Measurements from ENCODE around the gene DOCK8.
"Not testable (repeated sequence)": the region's sequence is repeated elsewhere in the genome, so short reads cannot be mapped to it uniquely, and the experiment has no call there.

The DOCK8 gene

DNA sequence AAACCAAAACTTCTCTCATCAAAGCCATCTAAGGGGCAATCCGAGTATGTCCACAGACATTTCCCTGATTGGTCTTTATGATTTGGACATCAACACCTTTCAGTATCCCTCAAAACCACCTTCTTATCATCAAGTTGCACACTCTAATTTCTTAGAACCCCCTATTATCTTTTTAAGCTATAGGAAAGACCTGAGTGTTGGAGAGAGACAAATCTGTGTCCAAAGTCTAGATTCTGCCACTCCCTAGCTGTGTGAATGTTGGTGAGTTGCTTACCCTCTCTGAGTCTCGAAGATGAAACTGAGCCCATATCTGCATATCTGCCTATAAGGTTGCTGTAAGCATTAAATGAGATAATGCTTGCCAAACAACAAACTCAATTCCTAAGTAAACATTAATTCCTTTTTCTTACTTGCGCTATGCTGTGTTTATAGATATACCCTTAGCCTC lies 159.1 kb downstream of the DOCK8 start:
- DNase-seq: no peak

DNA sequence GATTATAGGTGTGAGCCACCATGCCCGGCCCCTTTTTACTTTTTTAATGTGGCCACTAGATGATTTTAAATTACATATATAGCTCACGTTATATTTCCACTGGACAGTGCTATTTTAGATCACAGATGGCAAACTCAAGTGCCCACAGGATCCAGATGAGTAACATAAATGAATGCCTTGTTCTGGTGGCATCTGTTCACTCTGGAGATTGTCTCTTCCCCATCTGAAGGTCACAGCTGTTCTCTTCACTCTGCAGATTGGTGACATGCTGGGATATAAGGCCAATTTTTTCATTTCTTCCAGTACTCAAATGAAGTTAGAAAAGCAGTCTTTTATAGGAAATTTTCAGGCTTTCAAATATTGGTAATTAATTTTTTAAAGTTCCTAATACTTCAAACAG lies 160.1 kb downstream of the DOCK8 start:
- DNase-seq: no peak

GRCh38 chr9:376115-376514 lies 161.4 kb downstream of the DOCK8 start:
- no peak for DNase-seq

GRCh38 chr9:378263-378662 lies 163.6 kb downstream of the DOCK8 start:
- no peak for DNase-seq

- DNase-seq: no peak
Measured at GRCh38 chr9:382383-382782, 167.7 kb downstream of the DOCK8 start.

DNA sequence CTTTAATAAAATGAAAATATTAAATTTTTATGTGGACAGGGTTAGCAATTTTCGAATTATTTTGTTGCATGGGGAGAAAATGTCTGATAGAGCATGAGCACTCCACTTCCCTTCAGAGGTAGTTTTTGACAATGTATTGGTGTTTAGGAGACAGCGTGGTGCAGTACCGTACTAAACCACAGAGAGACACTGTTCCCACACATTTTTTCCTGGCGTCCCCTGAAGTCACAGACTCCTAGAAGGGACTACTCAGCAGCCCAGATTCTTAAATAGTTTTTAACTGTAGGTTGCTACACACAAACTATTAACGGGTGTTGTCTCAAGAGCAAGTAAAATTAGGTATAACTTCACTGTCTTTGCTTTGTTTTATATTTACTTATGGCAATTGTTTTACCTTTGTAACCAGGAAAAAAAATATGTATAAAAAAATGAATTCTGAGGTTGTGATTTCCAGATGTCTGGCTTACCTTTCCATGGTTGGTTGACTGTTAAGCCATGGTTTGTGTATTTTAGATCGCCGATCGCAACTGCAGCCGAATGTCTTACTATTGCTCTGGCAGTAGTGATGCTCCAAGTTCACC lies 171.2 kb downstream of the DOCK8 start:
- no peak for DNase-seq

DNA sequence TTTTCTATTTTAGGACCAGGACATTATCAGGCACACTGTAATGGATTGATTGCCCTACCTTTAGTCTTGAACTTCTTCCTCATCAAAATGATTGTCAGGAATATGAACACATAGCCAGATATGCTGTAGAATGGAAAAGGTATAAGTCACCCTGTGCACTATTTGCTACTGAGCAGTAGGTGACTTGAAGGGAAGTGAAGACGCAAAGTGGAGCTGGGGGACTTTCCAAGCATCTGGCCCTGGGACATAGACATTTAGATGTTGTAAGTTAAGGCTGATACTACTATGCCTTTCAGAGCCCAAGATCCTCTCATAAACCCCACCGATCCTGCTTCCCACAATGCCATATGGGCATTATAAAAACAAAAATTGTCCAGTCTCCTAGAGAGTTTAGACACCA lies 174.5 kb downstream of the DOCK8 start:
- no peak for DNase-seq

- no peak for DNase-seq
Measured at GRCh38 chr9:389758-390157, 175.1 kb downstream of the DOCK8 start.

GRCh38 chr9:392077-392804 lies 177.6 kb downstream of the DOCK8 start:
- DNase-seq: no peak

DNA sequence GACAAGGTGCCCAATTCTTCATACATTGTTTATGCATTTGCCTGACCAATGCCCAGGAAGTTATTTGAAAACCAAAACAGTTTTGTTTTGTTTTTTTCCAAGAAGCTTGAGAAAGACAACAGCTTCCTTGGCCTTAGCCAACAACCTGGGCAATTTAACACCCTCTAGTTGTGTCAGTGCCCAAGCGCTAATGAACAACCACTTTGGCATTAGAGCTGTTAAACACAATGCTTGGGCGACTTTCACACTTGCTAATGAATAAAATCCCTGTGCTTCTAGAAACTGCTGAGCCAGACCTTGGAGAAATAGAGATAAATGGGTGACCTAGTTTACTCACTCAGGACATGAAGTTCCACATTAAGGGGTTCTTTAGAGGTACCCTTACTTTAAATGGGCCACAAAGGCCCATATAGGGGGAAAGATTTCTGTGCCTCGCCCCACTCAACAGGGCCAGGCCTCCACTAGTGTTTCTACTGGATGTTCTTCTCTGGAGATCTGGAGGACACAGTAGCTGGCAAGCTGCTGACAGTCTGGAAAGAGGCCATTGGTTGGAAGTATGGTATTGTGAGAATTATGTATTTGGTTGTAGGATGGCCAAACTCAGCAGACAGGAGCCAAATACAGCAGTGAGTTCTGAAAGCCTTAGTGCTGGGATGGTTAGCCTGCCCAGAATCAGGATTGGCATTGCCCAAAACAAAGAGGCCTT lies 179.8 kb downstream of the DOCK8 start:
- no peak for DNase-seq

DNA sequence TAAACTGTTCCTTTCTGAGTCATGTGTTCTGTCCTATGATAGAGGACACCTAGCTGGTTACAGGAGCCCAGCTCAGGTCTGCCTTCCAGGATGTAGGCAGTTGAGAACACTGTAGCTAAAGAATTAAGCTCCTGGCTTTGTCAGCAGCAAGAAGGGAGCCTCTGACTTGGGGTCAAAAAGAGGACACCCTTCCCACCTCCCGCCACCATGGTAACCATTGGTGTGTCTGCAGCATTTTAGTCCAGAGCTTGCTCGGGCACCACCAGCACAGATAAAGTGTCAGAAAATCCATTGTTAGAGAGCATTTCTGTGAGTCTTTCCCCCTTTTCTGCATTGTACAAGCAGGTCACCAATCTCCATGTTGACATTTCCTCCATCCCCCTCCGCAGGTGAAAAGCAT lies 181.7 kb downstream of the DOCK8 start:
- no peak for DNase-seq

GRCh38 chr9:398085-398484 lies 183.4 kb downstream of the DOCK8 start:
- DNase-seq: no peak

GRCh38 chr9:401223-401622 lies 186.6 kb downstream of the DOCK8 start:
- no peak for DNase-seq

- DNase-seq: no peak
Measured at GRCh38 chr9:404234-404633, 189.6 kb downstream of the DOCK8 start.

DNA sequence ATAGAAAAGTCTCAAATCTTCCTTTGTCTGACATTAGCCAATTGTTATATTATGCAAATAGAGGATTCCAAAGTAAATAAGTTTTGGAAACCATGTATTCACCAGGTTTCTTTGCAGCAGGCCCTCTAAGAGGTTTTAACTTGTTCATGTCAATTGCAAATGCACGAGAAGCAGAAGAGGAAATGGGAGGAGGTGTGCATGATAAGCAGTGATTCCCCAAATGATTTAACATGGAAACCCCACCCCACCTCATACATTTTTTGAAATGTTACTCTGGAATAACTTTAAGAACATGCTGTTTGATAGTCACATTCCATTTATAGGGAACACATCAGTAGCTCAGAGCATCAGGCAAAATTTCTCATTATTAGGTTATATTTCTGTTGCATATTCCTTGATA lies 190.7 kb downstream of the DOCK8 start:
- no peak for DNase-seq

DNA sequence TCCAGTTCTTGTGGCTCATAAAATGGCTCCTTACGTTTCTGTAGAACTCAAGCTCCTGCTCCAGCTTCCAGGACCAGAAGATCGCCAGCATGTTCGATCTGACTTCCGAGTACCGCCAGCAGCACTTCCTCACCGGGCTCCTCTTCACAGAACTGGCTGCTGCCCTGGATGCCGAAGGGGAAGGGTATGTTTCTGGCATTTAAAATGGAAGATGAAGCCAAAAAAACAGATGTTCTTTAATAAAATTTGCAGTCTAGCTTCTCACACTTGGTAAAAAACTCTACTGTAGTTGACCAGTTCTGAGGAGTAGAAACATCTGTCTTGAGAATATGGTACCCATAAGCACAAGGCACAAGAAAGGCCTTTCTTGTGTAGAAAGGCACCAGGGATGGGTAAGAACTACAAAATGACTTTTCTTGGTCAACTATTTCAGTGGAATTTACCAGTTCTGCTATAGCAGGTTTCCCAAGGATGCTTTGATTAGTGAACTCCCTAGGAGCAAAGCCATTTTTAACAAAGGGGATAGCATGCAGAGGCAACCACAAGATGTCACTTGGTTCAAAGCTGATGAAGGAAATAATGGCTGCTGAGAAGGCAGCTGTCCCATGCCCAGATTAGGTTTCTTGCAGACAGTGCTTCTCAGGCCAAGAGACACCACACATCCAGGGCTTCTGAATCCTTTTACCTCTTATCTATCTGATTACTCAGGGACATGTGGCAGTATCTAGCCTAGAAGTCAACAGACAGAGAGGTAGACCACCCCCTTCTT lies 192.4 kb downstream of the DOCK8 start:
- no peak for DNase-seq

DNA sequence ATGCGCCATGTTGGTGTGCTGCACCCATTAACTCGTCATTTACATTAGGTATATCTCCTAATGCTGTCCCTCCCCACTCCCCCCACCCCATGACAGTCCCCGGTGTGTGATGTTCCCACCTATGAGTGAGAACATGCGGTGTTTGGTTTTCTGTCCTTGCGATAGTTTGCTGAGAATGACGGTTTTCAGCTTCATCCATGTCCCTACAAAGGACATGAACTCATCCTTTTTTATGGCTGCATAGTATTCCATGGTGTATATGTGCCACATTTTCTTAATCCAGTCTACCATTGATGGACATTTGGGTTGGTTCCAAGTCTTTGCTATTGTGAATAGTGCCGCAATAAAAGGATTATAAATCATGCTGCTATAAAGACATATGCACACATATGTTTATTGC lies 195.0 kb downstream of the DOCK8 start:
- DNase-seq: not testable (repeated sequence)

DNA sequence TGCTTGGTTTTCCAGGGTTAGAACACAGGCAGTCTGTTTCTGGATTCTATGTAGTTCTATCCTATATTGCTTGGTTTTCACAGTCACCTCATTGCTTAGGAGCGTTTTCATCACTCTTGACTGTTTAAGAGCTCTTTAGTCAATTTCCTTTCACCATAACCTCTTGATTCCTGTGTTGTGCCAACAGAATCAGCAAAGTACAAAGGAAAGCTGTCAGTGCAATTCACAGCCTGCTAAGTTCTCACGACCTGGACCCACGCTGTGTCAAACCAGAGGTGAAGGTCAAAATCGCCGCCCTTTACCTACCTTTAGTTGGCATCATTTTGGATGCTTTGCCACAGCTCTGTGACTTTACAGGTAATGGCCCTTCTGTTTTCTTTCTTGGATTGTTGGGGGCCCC lies 199.9 kb downstream of the DOCK8 start:
- no peak for DNase-seq

- no peak for DNase-seq
Measured at GRCh38 chr9:419571-420171, 205.0 kb downstream of the DOCK8 start.

DNA sequence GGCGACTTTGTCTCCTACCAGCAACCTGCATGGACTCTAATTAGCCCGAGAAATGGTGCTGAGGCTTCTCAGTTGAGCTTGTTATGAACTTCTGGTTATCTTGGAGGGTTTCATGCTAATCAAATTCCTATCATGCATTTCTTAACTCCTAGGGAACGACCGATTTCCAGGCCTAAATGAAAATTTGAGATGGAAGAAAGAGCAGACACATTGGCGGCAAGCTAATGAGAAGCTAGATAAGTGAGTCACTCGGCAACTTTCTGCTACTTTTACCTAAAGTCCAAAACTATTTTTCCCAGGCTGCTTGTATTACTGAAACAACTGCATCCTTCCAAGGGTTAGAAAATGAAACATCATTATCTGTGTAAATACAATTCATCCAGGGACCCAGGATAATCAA lies 207.2 kb downstream of the DOCK8 start:
- DNase-seq: no peak

DNA sequence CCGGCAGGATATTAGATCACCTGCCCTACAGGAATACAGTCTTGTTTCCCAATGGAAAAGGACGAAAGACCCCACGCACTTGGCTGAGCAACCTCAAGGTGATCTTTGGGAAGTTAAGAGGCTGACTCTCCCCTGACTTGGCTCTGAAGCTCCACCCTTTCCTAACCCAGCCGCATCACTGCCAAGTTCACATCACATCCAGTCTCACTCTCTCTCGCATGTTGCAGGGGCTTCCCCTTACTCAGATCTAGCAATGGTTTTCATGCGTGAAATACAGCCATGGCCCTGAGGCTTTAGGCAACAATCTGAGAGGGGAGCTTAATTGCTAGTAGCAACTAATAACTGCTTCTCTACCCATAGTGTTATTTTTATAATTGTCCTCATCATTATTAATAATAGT lies 211.6 kb downstream of the DOCK8 start:
- no peak for DNase-seq

GRCh38 chr9:426976-427375 lies 212.3 kb downstream of the DOCK8 start:
- DNase-seq: no peak

DNA sequence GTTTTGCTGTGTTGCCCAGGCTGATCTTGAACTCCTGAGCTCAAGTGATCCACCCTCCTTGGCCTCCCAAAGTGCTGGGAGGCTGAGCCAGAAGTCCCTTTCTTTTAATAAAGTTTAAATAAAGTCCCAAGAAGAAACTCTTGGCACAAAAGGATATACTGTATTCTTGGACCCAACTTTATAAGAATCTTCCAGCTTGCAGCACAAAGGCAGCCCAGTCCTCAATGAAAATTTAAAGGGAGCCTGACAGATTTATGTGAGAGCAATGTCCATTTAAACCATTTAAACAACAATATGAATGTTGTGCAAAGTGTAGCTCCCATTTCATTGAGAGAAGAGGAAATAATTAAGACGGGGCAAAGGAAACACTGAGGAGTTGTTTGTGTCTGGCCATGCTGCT lies 217.0 kb downstream of the DOCK8 start:
- no peak for DNase-seq
